Prostate gland (tissue), 2 donors: ENCODE measurements around the gene LIMS2. TPM values are rescaled to one million over a fixed set of nuclear protein-coding genes. Genes with fewer than 3 reads are reported as not detected.

ENCODE experiments used
- DNase-seq: peaks from one replicate; pipeline ENCODE4 v3.0.0-alpha.2; 2019; ENCODE audit warnings: low spot score
- H3K27ac ChIP-seq, 2 donors: fragments of 200-600 bp; sonication (generic); 2 replicates each; pipeline ENCODE4 v1.5.1; 2017 to 2019
- H3K27me3 ChIP-seq: fragments of 200-600 bp; sonication (generic); replicated peaks from 2 replicates; pipeline ENCODE4 v1.5.1; 2019; ENCODE audit not compliant: insufficient read depth
- H3K36me3 ChIP-seq, 2 donors: fragments of 200-600 bp; sonication (generic); 1 replicate in 1 of 2; 2 replicates in 1 of 2; pipeline versions ENCODE4 v1.5.1 to v1.8.1; 2017 to 2019
- H3K4me1 ChIP-seq: fragments of 200-600 bp; sonication (generic); replicated peaks from 2 replicates; pipeline ENCODE4 v1.5.1; 2019
- H3K4me3 ChIP-seq, 2 donors: fragments of 200-600 bp; sonication (generic); 2 replicates each; pipeline ENCODE4 v1.5.1; 2017 to 2019
- H3K9me3 ChIP-seq: fragments of 200-600 bp; sonication (generic); 2 replicates; pipeline ENCODE4 v1.5.1; 2017
- CTCF ChIP-seq, 4 experiments: fragments of 200-600 bp in 2 of 4; fragments of 450-650 bp in 2 of 4; sonication (generic) in 2 of 4; IDR thresholded peaks; 1 replicate in 3 of 4; 2 replicates in 1 of 4; pipeline ENCODE4 v1.5.1; 2016 to 2019; ENCODE audit warnings: antibody characterized with exemption in 4 of 4, mild to moderate bottlenecking in 2 of 4, moderate library complexity in 2 of 4
- POLR2A ChIP-seq: fragments of 450-650 bp; IDR thresholded peaks from one replicate; pipeline ENCODE4 v1.6.1; 2016; ENCODE audit warnings: antibody characterized with exemption, mild to moderate bottlenecking
- POLR2AphosphoS5 ChIP-seq: sonication (generic); formaldehyde crosslinking; IDR thresholded peaks from one replicate; pipeline ENCODE4 v1.6.1; 2017; ENCODE audit warnings: antibody characterized with exemption
- WGBS: methylation state at CpG from one replicate; pipeline ENCODE4 v1.1.5; 2018; 5-methylcytosine and 5-hydroxymethylcytosine counted together
- intact Hi-C: fragments of 100-400 bp; cut with DNase I; formaldehyde crosslinking; loops from one replicate; pipeline ENCODE4 v1.14.2; 2022
- total RNA-seq, 2 donors: library from RNA; depleted of rRNA; stranded (reverse); fragments of >200 nt; gene quantifications; one replicate each; pipeline ENCODE4 v1.1.0, GENCODE V29; 2016

LIMS2 gene
- total RNA-seq, 2 donors from 2014 or later: 31.9 to 63.2 TPM

GRCh38 chr2:127599211-127599610 is 76.1 kb downstream of the LIMS2 start:
- Histone ChIP-seq H3K27ac (no peak overlapping the region), H3K36me3 (no peaks in the 10 kb centered on the region), H3K27me3 (no peaks in the 10 kb centered on the region), H3K9me3 (no peaks in the 10 kb centered on the region), H3K4me1 (no peaks in the 10 kb centered on the region), H3K4me3 (no peak overlapping the region)
- DNase-seq: no peak
- 74% methylated on average over 3 of the region's 3 CpGs for WGBS
- intact Hi-C loops: no loop called here
- no peak for TF ChIP-seq CTCF (IDR thresholded peaks at IDR 0.05)
- no peak for TF ChIP-seq POLR2AphosphoS5
- no peak for TF ChIP-seq POLR2A

GRCh38 chr2:127598711-127599110 is 76.6 kb downstream of the LIMS2 start:
- no peak overlapping the region for H3K4me3 ChIP-seq
- H3K4me1 ChIP-seq: no peaks in the 10 kb centered on the region
- no peaks in the 10 kb centered on the region for H3K9me3 ChIP-seq
- 95% methylated on average over 3 of the region's 3 CpGs for WGBS
- no peak overlapping the region for H3K27ac ChIP-seq
- intact Hi-C loops: no loop called here
- H3K27me3 ChIP-seq: no peaks in the 10 kb centered on the region
- no peak for DNase-seq
- no peaks in the 10 kb centered on the region for H3K36me3 ChIP-seq
- TF ChIP-seq POLR2A (no peak), CTCF (IDR thresholded peaks at IDR 0.05) (no peak), POLR2AphosphoS5 (no peak)

- H3K4me1 ChIP-seq: no peaks in the 10 kb centered on the region
- no peak for DNase-seq
- intact Hi-C loops: no loop called here
- no peaks in the 10 kb centered on the region for H3K36me3 ChIP-seq
- WGBS: 33% methylated on average over 4 of the region's 4 CpGs
- H3K4me3 ChIP-seq: no peak overlapping the region
- H3K27ac ChIP-seq: no peak overlapping the region
- no peak for TF ChIP-seq CTCF (IDR thresholded peaks at IDR 0.05)
- no peak for TF ChIP-seq POLR2A
- TF ChIP-seq POLR2AphosphoS5: no peak
- H3K27me3 ChIP-seq: no peaks in the 10 kb centered on the region
- H3K9me3 ChIP-seq: no peaks in the 10 kb centered on the region
Measured at GRCh38 chr2:127597984-127598380, 77.3 kb downstream of the LIMS2 start.

GRCh38 chr2:127597046-127597983 is 78.0 kb downstream of the LIMS2 start:
- no peak overlapping the region for H3K4me3 ChIP-seq
- no peaks in the 10 kb centered on the region for H3K4me1 ChIP-seq
- H3K36me3 ChIP-seq: no peaks in the 10 kb centered on the region
- intact Hi-C loops: no loop called here
- DNase-seq: no peak
- no peaks in the 10 kb centered on the region for H3K27me3 ChIP-seq
- 76% methylated on average over 17 of the region's 17 CpGs for WGBS
- no peak overlapping the region for H3K27ac ChIP-seq
- no peak for TF ChIP-seq POLR2A
- no peak for TF ChIP-seq POLR2AphosphoS5
- TF ChIP-seq CTCF (IDR thresholded peaks at IDR 0.05): no peak
- H3K9me3 ChIP-seq: no peaks in the 10 kb centered on the region
